HFFc6 (cell line): Measurements from ENCODE around the gene PLXNA4. TPM values are rescaled to one million over a fixed set of nuclear protein-coding genes. Genes with fewer than 3 reads are reported as not detected.

ENCODE experiments used
- DNase-seq: peaks from one replicate; pipeline ENCODE4 v3.0.0-alpha.2; 2018
- H3K27ac Mint-ChIP-seq: 2 replicates; pipeline ENCODE4 v1.8.0; 2020; ENCODE audit warnings: mild to moderate bottlenecking, mixed read lengths
- H3K27me3 Mint-ChIP-seq: 2 replicates; pipeline ENCODE4 v1.8.0; 2021; ENCODE audit warnings: mild to moderate bottlenecking, moderate library complexity, mixed read lengths; ENCODE audit not compliant: insufficient read depth
- H3K36me3 Mint-ChIP-seq: 2 replicates; pipeline ENCODE4 v1.8.0; 2021; ENCODE audit warnings: low read depth, mixed read lengths
- H3K4me1 Mint-ChIP-seq: 2 replicates; pipeline ENCODE4 v1.8.0; 2020; ENCODE audit warnings: low read depth, mixed read lengths
- H3K4me3 Mint-ChIP-seq: 2 replicates; pipeline ENCODE4 v1.8.0; 2020; ENCODE audit warnings: mild to moderate bottlenecking, moderate library complexity, mixed read lengths
- H3K9me3 Mint-ChIP-seq: 2 replicates; pipeline ENCODE4 v1.8.0; 2020; ENCODE audit warnings: mild to moderate bottlenecking, mixed read lengths
- total RNA-seq, 6 experiments: library from RNA; stranded (reverse); fragmentation: NEBNext Ultra II Directional; extraction: Animal tissue kit (Norgen Biotek cat#: 25700); gene quantifications; 2 replicates in 1 of 6; 3 replicates in 5 of 6; pipeline ENCODE4 v1.2.3, GENCODE V29; 2021
- TF ChIP-seq, protein P1 (sequence below): fragments of 200-600 bp; sonication (generic); IDR thresholded peaks from 2 replicates; pipeline ENCODE4 v1.5.0; 2021; ENCODE audit warnings: antibody characterized with exemption, mild to moderate bottlenecking

Gene PLXNA4
- total RNA-seq, 6 experiments from 2014 or later, result 0.02 to 0.14 (median 0.05) TPM; not detected in 2

DNA sequence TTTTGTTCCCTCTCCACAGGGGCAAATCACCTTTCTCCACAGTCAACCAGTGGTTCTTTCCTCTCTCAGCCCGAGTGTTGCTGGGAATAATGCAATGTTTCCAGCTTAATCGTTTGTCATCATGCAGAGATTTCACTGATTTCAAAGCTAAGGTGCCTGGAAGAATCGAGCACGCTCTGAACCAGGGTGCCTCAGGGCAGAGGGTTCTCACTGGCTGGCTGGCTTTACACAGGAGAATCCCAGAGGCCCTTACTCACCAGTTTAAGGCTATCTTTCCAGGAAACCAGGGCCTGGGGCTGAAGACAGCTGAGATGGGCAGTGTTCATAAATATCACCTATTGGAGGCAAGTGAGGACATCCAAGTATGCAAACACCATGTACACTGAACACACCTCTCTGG is 21.8 kb downstream of the PLXNA4 start:
- no peak for DNase-seq
- H3K27ac Mint-ChIP-seq, result no peak overlapping the region
- peaks cover 15% of the 10 kb centered on the region for H3K36me3 Mint-ChIP-seq
- peaks cover 21% of the 10 kb centered on the region for H3K27me3 Mint-ChIP-seq
- peaks cover 5% of the 10 kb centered on the region for H3K4me1 Mint-ChIP-seq
- H3K4me3 Mint-ChIP-seq, result no peak overlapping the region
- peaks cover 16% of the 10 kb centered on the region for H3K9me3 Mint-ChIP-seq
- TF ChIP-seq, protein P1, sequence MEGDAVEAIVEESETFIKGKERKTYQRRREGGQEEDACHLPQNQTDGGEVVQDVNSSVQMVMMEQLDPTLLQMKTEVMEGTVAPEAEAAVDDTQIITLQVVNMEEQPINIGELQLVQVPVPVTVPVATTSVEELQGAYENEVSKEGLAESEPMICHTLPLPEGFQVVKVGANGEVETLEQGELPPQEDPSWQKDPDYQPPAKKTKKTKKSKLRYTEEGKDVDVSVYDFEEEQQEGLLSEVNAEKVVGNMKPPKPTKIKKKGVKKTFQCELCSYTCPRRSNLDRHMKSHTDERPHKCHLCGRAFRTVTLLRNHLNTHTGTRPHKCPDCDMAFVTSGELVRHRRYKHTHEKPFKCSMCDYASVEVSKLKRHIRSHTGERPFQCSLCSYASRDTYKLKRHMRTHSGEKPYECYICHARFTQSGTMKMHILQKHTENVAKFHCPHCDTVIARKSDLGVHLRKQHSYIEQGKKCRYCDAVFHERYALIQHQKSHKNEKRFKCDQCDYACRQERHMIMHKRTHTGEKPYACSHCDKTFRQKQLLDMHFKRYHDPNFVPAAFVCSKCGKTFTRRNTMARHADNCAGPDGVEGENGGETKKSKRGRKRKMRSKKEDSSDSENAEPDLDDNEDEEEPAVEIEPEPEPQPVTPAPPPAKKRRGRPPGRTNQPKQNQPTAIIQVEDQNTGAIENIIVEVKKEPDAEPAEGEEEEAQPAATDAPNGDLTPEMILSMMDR, result no peak

DNA sequence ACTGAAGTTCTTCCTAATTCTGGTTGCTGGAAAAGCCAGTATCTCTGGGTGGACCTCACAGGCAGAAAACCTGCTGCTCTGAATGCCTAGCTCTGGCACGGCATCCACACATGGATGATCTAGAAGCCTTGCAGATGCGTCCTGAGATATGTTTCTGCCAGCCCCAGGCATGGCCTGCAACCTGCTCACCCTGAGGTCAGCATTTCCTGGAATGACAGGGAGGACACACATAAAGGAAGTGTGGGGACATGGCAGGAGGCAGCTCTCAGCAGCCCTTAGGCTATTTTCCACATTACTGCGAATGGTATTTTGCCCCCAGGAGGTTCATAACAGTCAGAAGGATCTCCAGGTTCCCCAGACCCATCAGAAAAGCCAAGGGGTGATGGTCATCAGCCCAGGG is 23.2 kb downstream of the PLXNA4 start:
- Mint-ChIP-seq H3K4me3 (no peak overlapping the region), H3K27me3 (peaks cover 19% of the 10 kb centered on the region)
- DNase-seq, result no peak

DNA sequence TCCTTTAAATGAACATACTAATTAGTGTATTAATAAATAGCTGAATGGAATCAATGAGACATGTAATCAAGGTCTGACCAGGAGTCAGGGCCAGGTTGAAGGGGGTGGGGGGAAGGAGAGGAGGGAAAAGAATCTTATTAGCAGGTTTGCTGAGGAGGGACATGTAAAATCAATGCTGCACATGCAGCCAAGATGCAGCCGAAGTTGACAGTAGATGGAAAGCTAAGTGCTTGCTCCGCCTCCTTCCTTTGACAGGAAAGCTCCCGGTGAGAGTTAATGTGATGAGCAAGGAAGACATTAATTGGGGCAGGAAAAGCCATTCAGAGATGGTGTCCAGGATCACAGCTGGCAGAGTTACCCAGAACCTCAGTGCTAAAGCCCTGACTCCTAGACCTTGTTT is 24.4 kb downstream of the PLXNA4 start:
- Mint-ChIP-seq H3K9me3 (peaks cover 16% of the 10 kb centered on the region), H3K36me3 (peaks cover 15% of the 10 kb centered on the region), H3K27me3 (peaks cover 21% of the 10 kb centered on the region), H3K27ac (no peak overlapping the region), H3K4me1 (peaks cover 23% of the 10 kb centered on the region), H3K4me3 (no peak overlapping the region)
- no peak for DNase-seq
- TF ChIP-seq, protein P1, result no peak

More for the DNA sequence above, 23.2 kb downstream of the PLXNA4 start:
- TF ChIP-seq, protein P1, result no peak
- Mint-ChIP-seq H3K4me1 (peaks cover 19% of the 10 kb centered on the region), H3K27ac (no peak overlapping the region), H3K36me3 (peaks cover 15% of the 10 kb centered on the region), H3K9me3 (peaks cover 16% of the 10 kb centered on the region)

DNA sequence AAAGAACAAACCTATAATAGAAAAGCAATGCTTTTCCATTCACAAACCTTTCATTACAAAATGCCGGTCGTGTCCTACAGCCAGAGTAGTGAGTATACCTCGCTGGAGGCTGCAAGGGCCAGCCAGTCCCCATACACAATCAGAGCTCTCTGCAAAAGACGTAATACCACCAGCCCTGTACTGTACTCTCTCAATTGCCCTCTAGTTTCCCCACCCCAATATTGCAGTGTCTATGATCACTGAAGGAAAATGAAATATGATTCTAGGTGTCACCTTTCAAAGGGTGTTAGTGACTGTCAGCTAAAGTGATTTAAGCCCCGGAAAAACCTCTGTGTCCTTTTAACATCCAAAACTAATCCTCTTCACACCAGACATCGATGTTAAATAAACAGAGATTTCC is 24.8 kb downstream of the PLXNA4 start:
- H3K9me3 Mint-ChIP-seq, result peaks cover 16% of the 10 kb centered on the region
- H3K4me1 Mint-ChIP-seq, result peaks cover 23% of the 10 kb centered on the region
- DNase-seq, result no peak
- H3K4me3 Mint-ChIP-seq, result no peak overlapping the region
- TF ChIP-seq, protein P1, result no peak
- H3K36me3 Mint-ChIP-seq, result peaks cover 15% of the 10 kb centered on the region
- H3K27me3 Mint-ChIP-seq, result peaks cover 18% of the 10 kb centered on the region
- no peak overlapping the region for H3K27ac Mint-ChIP-seq

DNA sequence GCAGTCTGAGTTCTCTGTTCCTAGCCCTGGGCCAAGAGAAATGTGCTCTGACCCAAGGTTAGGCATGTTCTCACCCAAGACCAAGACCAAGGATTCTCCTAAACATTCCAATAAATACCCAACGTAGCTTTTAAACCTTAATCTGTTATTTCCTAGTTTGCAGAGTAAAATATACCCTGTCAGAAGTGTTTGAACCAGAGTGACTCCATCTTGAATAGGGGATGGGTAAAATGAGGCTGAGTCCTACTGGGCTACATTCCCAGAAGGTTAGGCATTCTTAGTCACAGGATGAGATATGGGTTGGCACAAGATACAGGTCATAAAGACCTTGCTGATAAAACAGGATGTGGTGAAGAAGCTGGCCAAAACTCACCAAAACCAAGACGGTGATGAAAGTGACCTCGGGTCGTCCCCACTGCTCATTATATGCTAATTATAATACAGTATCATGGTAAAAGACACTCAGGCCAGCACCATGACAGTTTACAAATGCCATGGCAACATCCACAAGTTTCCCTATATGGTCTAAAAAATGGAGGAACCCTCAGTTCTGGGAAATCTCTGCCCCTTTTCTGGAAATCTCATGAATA is 27.7 kb downstream of the PLXNA4 start:
- Mint-ChIP-seq H3K27ac (peak overlapping the region; percentile 72), H3K27me3 (peaks cover 17% of the 10 kb centered on the region), H3K4me1 (peaks cover 33% of the 10 kb centered on the region), H3K9me3 (peaks cover 16% of the 10 kb centered on the region), H3K36me3 (peaks cover 15% of the 10 kb centered on the region), H3K4me3 (no peak overlapping the region)
- peak; percentile 87 for DNase-seq
- TF ChIP-seq, protein P1, result no peak
